Measurements from ENCODE around the gene SIX6. TPM values are rescaled to one million over a fixed set of nuclear protein-coding genes. Genes with fewer than 3 reads are reported as not detected.
A peak's percentile ranks its signal among the peaks of the same experiment; 100 is the strongest.

The SIX6 gene
- total and polyA plus RNA-seq, 2 donors: under 0.01 to 0.05 TPM

GRCh38 chr14:60510951-60511599 is 2.1 kb downstream of the SIX6 start:
- WGBS: 7% methylated on average over 49 of the region's 49 CpGs
- no peak overlapping the region for H3K4me3 ChIP-seq (ENCODE audit: low read length in 2 of 2)

GRCh38 chr14:60512126-60512525 is 3.2 kb downstream of the SIX6 start:
- H3K4me3 ChIP-seq (ENCODE audit: low read length in 2 of 2): no peak overlapping the region
- peaks cover 9 to 18% of the 10 kb centered on the region in 2 donors for H3K4me1 ChIP-seq (ENCODE audit: control insufficient read depth in 2 of 2, insufficient read depth in 2 of 2, low read length in 2 of 2)
- DNase-seq (ENCODE audit: low read depth in 6 of 9, low spot score in 9 of 9): no peak
- peaks cover 89 to 98% of the 10 kb centered on the region in 2 donors for H3K27me3 ChIP-seq (ENCODE audit: control insufficient read depth in 2 of 2, insufficient read depth in 1 of 2, low read length in 1 of 2)
- H3K36me3 ChIP-seq (ENCODE audit: control insufficient read depth in 2 of 2, insufficient read depth in 2 of 2, low read length in 1 of 2): no peaks in the 10 kb centered on the region
- H3K27ac ChIP-seq (ENCODE audit: low read depth in 1 of 2, low read length in 1 of 2): no peak overlapping the region
- peaks cover 4 to 7% of the 10 kb centered on the region in 2 donors for H3K9me3 ChIP-seq (ENCODE audit: control insufficient read depth in 2 of 2, insufficient read depth in 1 of 2, low read length in 1 of 2)
- WGBS: 14% methylated on average over 2 of the region's 2 CpGs

More at GRCh38 chr14:60510951-60511599, 2.1 kb downstream of the SIX6 start:
- DNase-seq (ENCODE audit: low read depth in 6 of 9, low spot score in 9 of 9): no peak
- no peak overlapping the region for H3K27ac ChIP-seq (ENCODE audit: low read depth in 1 of 2, low read length in 1 of 2)
- H3K36me3 ChIP-seq (ENCODE audit: control insufficient read depth in 2 of 2, insufficient read depth in 2 of 2, low read length in 1 of 2): no peaks in the 10 kb centered on the region
- peaks cover 9 to 21% of the 10 kb centered on the region in 2 donors for H3K4me1 ChIP-seq (ENCODE audit: control insufficient read depth in 2 of 2, insufficient read depth in 2 of 2, low read length in 2 of 2)
- H3K27me3 ChIP-seq (ENCODE audit: control insufficient read depth in 2 of 2, insufficient read depth in 1 of 2, low read length in 1 of 2): peaks cover 94 to 99% of the 10 kb centered on the region in 2 donors
- H3K9me3 ChIP-seq (ENCODE audit: control insufficient read depth in 2 of 2, insufficient read depth in 1 of 2, low read length in 1 of 2): peaks cover 4 to 7% of the 10 kb centered on the region in 2 donors

DNA sequence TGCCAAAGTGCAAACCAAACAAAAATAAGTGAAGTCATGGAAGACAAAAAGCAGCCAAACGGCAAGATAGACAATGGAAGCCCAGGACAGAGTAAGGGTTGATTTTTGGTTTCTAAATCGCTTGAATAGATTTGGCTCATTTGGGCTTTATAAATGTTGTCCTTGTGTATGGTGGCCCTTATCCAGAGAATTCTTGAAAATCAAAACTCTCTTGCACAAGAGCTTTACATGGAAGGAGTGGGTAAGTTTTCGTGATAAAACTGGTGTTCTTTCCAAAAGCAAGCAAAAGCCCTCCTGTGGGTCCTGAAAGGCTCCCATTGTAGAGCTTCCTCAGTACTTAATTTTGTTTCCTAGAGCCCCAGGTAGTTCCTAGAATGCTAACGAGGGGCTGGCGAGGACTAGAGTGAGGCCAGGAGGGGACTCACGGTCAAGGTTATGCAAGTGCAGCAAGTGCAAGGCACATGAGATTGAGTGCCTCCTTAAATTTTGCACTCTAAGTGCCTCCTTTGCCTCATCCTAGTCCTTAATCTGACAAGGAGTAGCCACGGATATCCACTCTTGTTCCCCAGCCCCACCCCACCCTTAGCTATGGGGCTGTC is 4.1 kb downstream of the SIX6 start:
- 8% methylated on average over 7 of the region's 7 CpGs for WGBS
- Histone ChIP-seq H3K4me3 (ENCODE audit: low read length in 2 of 2) (no peak overlapping the region), H3K27ac (ENCODE audit: low read depth in 1 of 2, low read length in 1 of 2) (no peak overlapping the region), H3K27me3 (ENCODE audit: control insufficient read depth in 2 of 2, insufficient read depth in 1 of 2, low read length in 1 of 2) (peaks cover 83 to 97% of the 10 kb centered on the region in 2 donors), H3K4me1 (ENCODE audit: control insufficient read depth in 2 of 2, insufficient read depth in 2 of 2, low read length in 2 of 2) (peaks cover 9 to 18% of the 10 kb centered on the region in 2 donors), H3K9me3 (ENCODE audit: control insufficient read depth in 2 of 2, insufficient read depth in 1 of 2, low read length in 1 of 2) (peaks cover 4 to 7% of the 10 kb centered on the region in 2 donors), H3K36me3 (ENCODE audit: control insufficient read depth in 2 of 2, insufficient read depth in 2 of 2, low read length in 1 of 2) (no peaks in the 10 kb centered on the region)
- DNase-seq (ENCODE audit: low read depth in 6 of 9, low spot score in 9 of 9): no peak

DNA sequence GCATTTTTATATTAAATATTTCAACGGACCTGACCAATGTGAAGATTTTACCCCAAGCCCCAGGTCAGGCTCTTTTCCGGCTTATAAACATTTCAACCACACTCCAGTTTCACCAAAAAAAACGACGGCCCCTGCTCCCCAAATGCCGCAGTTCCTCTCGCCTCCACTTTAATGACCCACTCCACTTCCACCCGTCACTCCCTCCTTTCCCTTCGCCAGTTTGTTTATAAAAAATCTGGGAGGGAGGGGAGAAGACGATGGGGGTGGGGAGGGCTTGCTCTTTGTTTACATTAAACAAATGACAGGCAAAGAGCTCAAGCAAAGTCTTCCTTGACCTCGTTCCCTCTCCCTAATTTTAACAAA is 5.4 kb downstream of the SIX6 start:
- H3K27ac ChIP-seq (ENCODE audit: low read depth in 1 of 2, low read length in 1 of 2): no peak overlapping the region
- H3K36me3 ChIP-seq (ENCODE audit: control insufficient read depth in 2 of 2, insufficient read depth in 2 of 2, low read length in 1 of 2): no peaks in the 10 kb centered on the region
- peaks cover 77 to 94% of the 10 kb centered on the region in 2 donors for H3K27me3 ChIP-seq (ENCODE audit: control insufficient read depth in 2 of 2, insufficient read depth in 1 of 2, low read length in 1 of 2)
- peaks cover 0 to 2% of the 10 kb centered on the region in 2 donors for H3K9me3 ChIP-seq (ENCODE audit: control insufficient read depth in 2 of 2, insufficient read depth in 1 of 2, low read length in 1 of 2)
- DNase-seq (ENCODE audit: low read depth in 6 of 9, low spot score in 9 of 9): no peak
- peak overlapping the region in 1 of 2 donors; percentile 31 for H3K4me3 ChIP-seq (ENCODE audit: low read length in 2 of 2)
- H3K4me1 ChIP-seq (ENCODE audit: control insufficient read depth in 2 of 2, insufficient read depth in 2 of 2, low read length in 2 of 2): peaks cover 9 to 10% of the 10 kb centered on the region in 2 donors
- 9% methylated on average over 10 of the region's 10 CpGs for WGBS

GRCh38 chr14:60514741-60515491 is 6.0 kb downstream of the SIX6 start:
- WGBS: 4% methylated on average over 79 of the region's 79 CpGs
- H3K4me1 ChIP-seq (ENCODE audit: control insufficient read depth in 2 of 2, insufficient read depth in 2 of 2, low read length in 2 of 2): peaks cover 9 to 10% of the 10 kb centered on the region in 2 donors
- H3K27ac ChIP-seq (ENCODE audit: low read depth in 1 of 2, low read length in 1 of 2): no peak overlapping the region
- peak overlapping the region in 1 of 2 donors; percentile 31 for H3K4me3 ChIP-seq (ENCODE audit: low read length in 2 of 2)
- peak in 1 of 9 donors; percentile 9 for DNase-seq (ENCODE audit: low read depth in 6 of 9, low spot score in 9 of 9)
- peaks cover 71 to 88% of the 10 kb centered on the region in 2 donors for H3K27me3 ChIP-seq (ENCODE audit: control insufficient read depth in 2 of 2, insufficient read depth in 1 of 2, low read length in 1 of 2)
- H3K9me3 ChIP-seq (ENCODE audit: control insufficient read depth in 2 of 2, insufficient read depth in 1 of 2, low read length in 1 of 2): no peaks in the 10 kb centered on the region
- no peaks in the 10 kb centered on the region for H3K36me3 ChIP-seq (ENCODE audit: control insufficient read depth in 2 of 2, insufficient read depth in 2 of 2, low read length in 1 of 2)

DNA sequence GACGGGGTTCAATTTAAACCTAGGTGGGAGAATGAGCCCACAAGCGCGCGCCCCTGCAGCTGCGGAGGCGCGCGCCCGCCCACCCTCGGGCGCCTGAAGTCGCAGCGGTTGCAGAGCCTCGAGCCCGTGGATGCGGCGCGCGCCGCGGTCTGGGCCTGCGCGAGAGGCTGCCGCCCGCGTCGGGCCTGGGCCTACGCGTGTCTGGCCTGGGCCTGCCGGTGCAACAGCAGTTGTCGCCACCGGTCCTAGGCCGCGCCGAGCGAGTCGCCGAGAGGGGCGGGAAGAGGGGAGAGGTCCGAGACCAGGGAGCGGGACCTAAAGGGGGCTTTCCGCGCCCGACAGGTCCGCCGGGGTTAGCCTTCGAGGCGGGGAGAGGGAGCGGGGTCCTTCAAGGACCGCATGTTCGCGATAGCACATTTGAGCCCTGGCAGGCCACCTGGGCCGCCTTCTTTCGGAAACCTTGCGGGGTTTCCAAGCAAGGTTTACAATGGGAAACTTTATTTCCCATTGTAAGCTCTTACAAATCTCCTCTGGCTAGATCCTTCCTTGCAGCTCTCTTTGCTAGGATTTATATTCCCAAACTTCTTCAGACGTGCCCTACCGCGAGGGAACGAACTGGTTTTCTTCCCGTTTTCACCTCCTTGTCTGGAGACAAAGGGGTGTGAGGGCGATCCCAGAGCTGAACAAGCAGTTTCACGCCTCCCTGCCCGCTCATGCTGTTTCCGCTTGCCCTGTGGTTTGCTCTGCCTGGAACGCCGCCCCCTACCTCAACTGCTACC is 6.8 kb downstream of the SIX6 start:
- Histone ChIP-seq H3K9me3 (ENCODE audit: control insufficient read depth in 2 of 2, insufficient read depth in 1 of 2, low read length in 1 of 2) (no peaks in the 10 kb centered on the region), H3K27ac (ENCODE audit: low read depth in 1 of 2, low read length in 1 of 2) (no peak overlapping the region), H3K4me1 (ENCODE audit: control insufficient read depth in 2 of 2, insufficient read depth in 2 of 2, low read length in 2 of 2) (peaks cover 9 to 10% of the 10 kb centered on the region in 2 donors), H3K27me3 (ENCODE audit: control insufficient read depth in 2 of 2, insufficient read depth in 1 of 2, low read length in 1 of 2) (peaks cover 65 to 80% of the 10 kb centered on the region in 2 donors), H3K4me3 (ENCODE audit: low read length in 2 of 2) (peak overlapping the region in 1 of 2 donors; percentile 31), H3K36me3 (ENCODE audit: control insufficient read depth in 2 of 2, insufficient read depth in 2 of 2, low read length in 1 of 2) (no peaks in the 10 kb centered on the region)
- WGBS: 7% methylated on average over 66 of the region's 66 CpGs
- DNase-seq (ENCODE audit: low read depth in 6 of 9, low spot score in 9 of 9): peak in 1 of 9 donors; percentile 10

- Histone ChIP-seq H3K9me3 (ENCODE audit: control insufficient read depth in 2 of 2, insufficient read depth in 1 of 2, low read length in 1 of 2) (no peaks in the 10 kb centered on the region), H3K36me3 (ENCODE audit: control insufficient read depth in 2 of 2, insufficient read depth in 2 of 2, low read length in 1 of 2) (no peaks in the 10 kb centered on the region), H3K27ac (ENCODE audit: low read depth in 1 of 2, low read length in 1 of 2) (no peak overlapping the region), H3K4me3 (ENCODE audit: low read length in 2 of 2) (no peak overlapping the region), H3K4me1 (ENCODE audit: control insufficient read depth in 2 of 2, insufficient read depth in 2 of 2, low read length in 2 of 2) (no peaks in the 10 kb centered on the region), H3K27me3 (ENCODE audit: control insufficient read depth in 2 of 2, insufficient read depth in 1 of 2, low read length in 1 of 2) (no peaks in the 10 kb centered on the region)
- no peak for DNase-seq (ENCODE audit: low read depth in 6 of 9, low spot score in 9 of 9)
- 65% methylated on average over 3 of the region's 3 CpGs for WGBS
Measured at GRCh38 chr14:60532442-60532841, 23.5 kb downstream of the SIX6 start.

GRCh38 chr14:60537663-60538062 is 28.7 kb downstream of the SIX6 start:
- Histone ChIP-seq H3K4me1 (ENCODE audit: control insufficient read depth in 2 of 2, insufficient read depth in 2 of 2, low read length in 2 of 2) (no peaks in the 10 kb centered on the region), H3K27me3 (ENCODE audit: control insufficient read depth in 2 of 2, insufficient read depth in 1 of 2, low read length in 1 of 2) (no peaks in the 10 kb centered on the region), H3K27ac (ENCODE audit: low read depth in 1 of 2, low read length in 1 of 2) (no peak overlapping the region), H3K9me3 (ENCODE audit: control insufficient read depth in 2 of 2, insufficient read depth in 1 of 2, low read length in 1 of 2) (no peaks in the 10 kb centered on the region), H3K36me3 (ENCODE audit: control insufficient read depth in 2 of 2, insufficient read depth in 2 of 2, low read length in 1 of 2) (no peaks in the 10 kb centered on the region), H3K4me3 (ENCODE audit: low read length in 2 of 2) (no peak overlapping the region)
- DNase-seq (ENCODE audit: low read depth in 6 of 9, low spot score in 9 of 9): no peak

Measured in thymus (tissue), 11 donors.